HG03442 (cell line): ENCODE data around the gene OSBP2.
"Not testable (repeated sequence)": the region's sequence is repeated elsewhere in the genome, so short reads cannot be mapped to it uniquely, and the experiment has no call there.

Experiments
- ATAC-seq: cut with Tn5 transposase; IDR thresholded peaks from one replicate; pipeline ENCODE4 v1.9.1; 2021; ENCODE audit warnings: mild to moderate bottlenecking, moderate library complexity; ENCODE audit not compliant: unreplicated experiment

OSBP2 gene

GRCh38 chr22:30755759-30756124 lies 61.1 kb downstream of the OSBP2 start:
- no peak for ATAC-seq

GRCh38 chr22:30763815-30764673 lies 69.4 kb downstream of the OSBP2 start:
- no peak for ATAC-seq

GRCh38 chr22:30767661-30768060 lies 73.0 kb downstream of the OSBP2 start:
- no peak for ATAC-seq

GRCh38 chr22:30770716-30771115 lies 76.0 kb downstream of the OSBP2 start:
- no peak for ATAC-seq

GRCh38 chr22:30773919-30774318 lies 79.2 kb downstream of the OSBP2 start:
- ATAC-seq = no peak

GRCh38 chr22:30774566-30774965 lies 79.9 kb downstream of the OSBP2 start:
- no peak for ATAC-seq

- ATAC-seq = no peak
Measured at GRCh38 chr22:30776476-30776875, 81.8 kb downstream of the OSBP2 start.

- not testable (repeated sequence) for ATAC-seq
Measured at GRCh38 chr22:30777146-30777545, 82.5 kb downstream of the OSBP2 start.

- no peak for ATAC-seq
Measured at GRCh38 chr22:30777587-30777986, 82.9 kb downstream of the OSBP2 start.

GRCh38 chr22:30778261-30778660 lies 83.6 kb downstream of the OSBP2 start:
- no peak for ATAC-seq

- ATAC-seq = no peak
Measured at GRCh38 chr22:30780026-30780425, 85.4 kb downstream of the OSBP2 start.

GRCh38 chr22:30781271-30781875 lies 86.7 kb downstream of the OSBP2 start:
- no peak for ATAC-seq

GRCh38 chr22:30782613-30783012 lies 87.9 kb downstream of the OSBP2 start:
- ATAC-seq = no peak

GRCh38 chr22:30783021-30783420 lies 88.3 kb downstream of the OSBP2 start:
- no peak for ATAC-seq

GRCh38 chr22:30785527-30785926 lies 90.9 kb downstream of the OSBP2 start:
- ATAC-seq = no peak

GRCh38 chr22:30790366-30790765 lies 95.7 kb downstream of the OSBP2 start:
- ATAC-seq = no peak

GRCh38 chr22:30792456-30792855 lies 97.8 kb downstream of the OSBP2 start:
- no peak for ATAC-seq

- ATAC-seq = no peak
Measured at GRCh38 chr22:30795118-30795517, 100.4 kb downstream of the OSBP2 start.

- no peak for ATAC-seq
Measured at GRCh38 chr22:30801695-30802094, 107.0 kb downstream of the OSBP2 start.

- ATAC-seq = no peak
Measured at GRCh38 chr22:30802202-30803166, 107.8 kb downstream of the OSBP2 start.

- no peak for ATAC-seq
Measured at GRCh38 chr22:30803679-30804078, 109.0 kb downstream of the OSBP2 start.
